SK-N-SH (cell line): ENCODE measurements around the gene BTBD10.
A peak's percentile ranks its signal among the peaks of the same experiment; 100 is the strongest.

Experiments used
- FOXJ3 ChIP-seq: sonication (generic); formaldehyde crosslinking; IDR thresholded peaks from 2 replicates; pipeline ENCODE4 v1.5.1; 2020; ENCODE audit warnings: mild to moderate bottlenecking, missing genetic modification reagents
- JUND ChIP-seq: IDR thresholded peaks from 2 replicates; pipeline ENCODE4 v1.4.0; 2012
- NFIC ChIP-seq: IDR thresholded peaks from 2 replicates; pipeline ENCODE4 v1.4.0; 2012; ENCODE audit warnings: borderline replicate concordance
- POLR2AphosphoS5 ChIP-seq: IDR thresholded peaks from 2 replicates; pipeline ENCODE4 v1.6.1; 2012; ENCODE audit warnings: low read depth, low read length
- RAD21 ChIP-seq: IDR thresholded peaks from 2 replicates; pipeline ENCODE4 v1.6.1; 2012; ENCODE audit warnings: mild to moderate bottlenecking, low read length
- SMC3 ChIP-seq: IDR thresholded peaks from 2 replicates; pipeline ENCODE4 v1.6.1; 2012; ENCODE audit warnings: low read depth, low read length, improper control_type of control experiment
- TAF1 ChIP-seq: IDR thresholded peaks from 2 replicates; pipeline ENCODE4 v1.6.1; 2012; ENCODE audit warnings: low read depth, mild to moderate bottlenecking, low read length, moderate library complexity, borderline replicate concordance
- TF ChIP-seq, protein P1 (sequence below): fragments of 200-600 bp; sonication (generic); IDR thresholded peaks from 2 replicates; pipeline ENCODE4 v1.6.1; 2017; ENCODE audit warnings: antibody characterized with exemption, mild to moderate bottlenecking, moderate library complexity
- TF ChIP-seq, protein P2 (sequence below): IDR thresholded peaks from 2 replicates; pipeline ENCODE4 v1.4.0; 2012; ENCODE audit warnings: low read depth, borderline replicate concordance
- TF ChIP-seq, protein P3 (sequence below): fragments of 150-350 bp; IDR thresholded peaks from 2 replicates; pipeline ENCODE4 v1.6.1; 2017; ENCODE audit warnings: antibody characterized with exemption, low read length, low read depth, borderline replicate concordance
- TF ChIP-seq, protein P4 (sequence below): IDR thresholded peaks from 2 replicates; pipeline ENCODE4 v1.4.0; 2012; ENCODE audit warnings: low read depth
- TF ChIP-seq, protein P5 (sequence below): IDR thresholded peaks from 2 replicates; pipeline ENCODE4 v1.4.0; 2012; ENCODE audit warnings: low read depth, borderline replicate concordance
- TF ChIP-seq, protein P6 (sequence below): IDR thresholded peaks from 2 replicates; pipeline ENCODE4 v1.6.1; 2012; ENCODE audit warnings: mild to moderate bottlenecking, low read depth, low read length, moderate library complexity

DNA sequence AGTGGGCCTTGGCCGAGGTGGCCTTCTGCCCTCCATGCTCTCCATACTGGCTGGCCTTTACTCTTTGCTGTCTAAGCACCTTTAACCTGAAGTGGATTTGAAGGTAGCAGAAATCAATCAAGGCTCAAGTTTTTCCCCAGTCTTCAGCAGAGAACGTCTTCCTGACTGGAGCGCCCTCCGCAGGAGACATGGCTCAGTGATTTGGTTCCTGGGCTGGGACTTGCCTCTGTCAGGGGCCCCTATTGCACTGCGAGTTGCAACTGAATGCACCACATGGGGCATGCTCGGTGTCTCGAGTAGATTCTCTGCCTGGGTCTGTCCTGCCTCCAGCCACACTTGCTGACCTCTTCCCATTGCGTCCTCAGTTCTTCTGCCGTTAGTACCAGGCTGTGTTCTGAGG is 105.8 kb downstream of the BTBD10 start:
- TF ChIP-seq, protein P1, sequence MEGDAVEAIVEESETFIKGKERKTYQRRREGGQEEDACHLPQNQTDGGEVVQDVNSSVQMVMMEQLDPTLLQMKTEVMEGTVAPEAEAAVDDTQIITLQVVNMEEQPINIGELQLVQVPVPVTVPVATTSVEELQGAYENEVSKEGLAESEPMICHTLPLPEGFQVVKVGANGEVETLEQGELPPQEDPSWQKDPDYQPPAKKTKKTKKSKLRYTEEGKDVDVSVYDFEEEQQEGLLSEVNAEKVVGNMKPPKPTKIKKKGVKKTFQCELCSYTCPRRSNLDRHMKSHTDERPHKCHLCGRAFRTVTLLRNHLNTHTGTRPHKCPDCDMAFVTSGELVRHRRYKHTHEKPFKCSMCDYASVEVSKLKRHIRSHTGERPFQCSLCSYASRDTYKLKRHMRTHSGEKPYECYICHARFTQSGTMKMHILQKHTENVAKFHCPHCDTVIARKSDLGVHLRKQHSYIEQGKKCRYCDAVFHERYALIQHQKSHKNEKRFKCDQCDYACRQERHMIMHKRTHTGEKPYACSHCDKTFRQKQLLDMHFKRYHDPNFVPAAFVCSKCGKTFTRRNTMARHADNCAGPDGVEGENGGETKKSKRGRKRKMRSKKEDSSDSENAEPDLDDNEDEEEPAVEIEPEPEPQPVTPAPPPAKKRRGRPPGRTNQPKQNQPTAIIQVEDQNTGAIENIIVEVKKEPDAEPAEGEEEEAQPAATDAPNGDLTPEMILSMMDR = 0 out of 2 replicates have a peak, but pooled peaks have one; percentile 11
- TF ChIP-seq, protein P2, sequence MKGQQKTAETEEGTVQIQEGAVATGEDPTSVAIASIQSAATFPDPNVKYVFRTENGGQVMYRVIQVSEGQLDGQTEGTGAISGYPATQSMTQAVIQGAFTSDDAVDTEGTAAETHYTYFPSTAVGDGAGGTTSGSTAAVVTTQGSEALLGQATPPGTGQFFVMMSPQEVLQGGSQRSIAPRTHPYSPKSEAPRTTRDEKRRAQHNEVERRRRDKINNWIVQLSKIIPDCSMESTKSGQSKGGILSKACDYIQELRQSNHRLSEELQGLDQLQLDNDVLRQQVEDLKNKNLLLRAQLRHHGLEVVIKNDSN = no peak
- TF ChIP-seq NFIC (no peak), POLR2AphosphoS5 (no peak), SMC3 (no peak), FOXJ3 (CRISPR knock-in tag) (no peak), TAF1 (no peak), JUND (no peak), RAD21 (no peak)
- TF ChIP-seq, protein P3, sequence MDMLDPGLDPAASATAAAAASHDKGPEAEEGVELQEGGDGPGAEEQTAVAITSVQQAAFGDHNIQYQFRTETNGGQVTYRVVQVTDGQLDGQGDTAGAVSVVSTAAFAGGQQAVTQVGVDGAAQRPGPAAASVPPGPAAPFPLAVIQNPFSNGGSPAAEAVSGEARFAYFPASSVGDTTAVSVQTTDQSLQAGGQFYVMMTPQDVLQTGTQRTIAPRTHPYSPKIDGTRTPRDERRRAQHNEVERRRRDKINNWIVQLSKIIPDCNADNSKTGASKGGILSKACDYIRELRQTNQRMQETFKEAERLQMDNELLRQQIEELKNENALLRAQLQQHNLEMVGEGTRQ = no peak
- TF ChIP-seq, protein P4, sequence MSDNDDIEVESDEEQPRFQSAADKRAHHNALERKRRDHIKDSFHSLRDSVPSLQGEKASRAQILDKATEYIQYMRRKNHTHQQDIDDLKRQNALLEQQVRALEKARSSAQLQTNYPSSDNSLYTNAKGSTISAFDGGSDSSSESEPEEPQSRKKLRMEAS = no peak
- TF ChIP-seq, protein P5, sequence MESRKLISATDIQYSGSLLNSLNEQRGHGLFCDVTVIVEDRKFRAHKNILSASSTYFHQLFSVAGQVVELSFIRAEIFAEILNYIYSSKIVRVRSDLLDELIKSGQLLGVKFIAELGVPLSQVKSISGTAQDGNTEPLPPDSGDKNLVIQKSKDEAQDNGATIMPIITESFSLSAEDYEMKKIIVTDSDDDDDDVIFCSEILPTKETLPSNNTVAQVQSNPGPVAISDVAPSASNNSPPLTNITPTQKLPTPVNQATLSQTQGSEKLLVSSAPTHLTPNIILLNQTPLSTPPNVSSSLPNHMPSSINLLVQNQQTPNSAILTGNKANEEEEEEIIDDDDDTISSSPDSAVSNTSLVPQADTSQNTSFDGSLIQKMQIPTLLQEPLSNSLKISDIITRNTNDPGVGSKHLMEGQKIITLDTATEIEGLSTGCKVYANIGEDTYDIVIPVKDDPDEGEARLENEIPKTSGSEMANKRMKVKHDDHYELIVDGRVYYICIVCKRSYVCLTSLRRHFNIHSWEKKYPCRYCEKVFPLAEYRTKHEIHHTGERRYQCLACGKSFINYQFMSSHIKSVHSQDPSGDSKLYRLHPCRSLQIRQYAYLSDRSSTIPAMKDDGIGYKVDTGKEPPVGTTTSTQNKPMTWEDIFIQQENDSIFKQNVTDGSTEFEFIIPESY = no peak
- TF ChIP-seq, protein P6, sequence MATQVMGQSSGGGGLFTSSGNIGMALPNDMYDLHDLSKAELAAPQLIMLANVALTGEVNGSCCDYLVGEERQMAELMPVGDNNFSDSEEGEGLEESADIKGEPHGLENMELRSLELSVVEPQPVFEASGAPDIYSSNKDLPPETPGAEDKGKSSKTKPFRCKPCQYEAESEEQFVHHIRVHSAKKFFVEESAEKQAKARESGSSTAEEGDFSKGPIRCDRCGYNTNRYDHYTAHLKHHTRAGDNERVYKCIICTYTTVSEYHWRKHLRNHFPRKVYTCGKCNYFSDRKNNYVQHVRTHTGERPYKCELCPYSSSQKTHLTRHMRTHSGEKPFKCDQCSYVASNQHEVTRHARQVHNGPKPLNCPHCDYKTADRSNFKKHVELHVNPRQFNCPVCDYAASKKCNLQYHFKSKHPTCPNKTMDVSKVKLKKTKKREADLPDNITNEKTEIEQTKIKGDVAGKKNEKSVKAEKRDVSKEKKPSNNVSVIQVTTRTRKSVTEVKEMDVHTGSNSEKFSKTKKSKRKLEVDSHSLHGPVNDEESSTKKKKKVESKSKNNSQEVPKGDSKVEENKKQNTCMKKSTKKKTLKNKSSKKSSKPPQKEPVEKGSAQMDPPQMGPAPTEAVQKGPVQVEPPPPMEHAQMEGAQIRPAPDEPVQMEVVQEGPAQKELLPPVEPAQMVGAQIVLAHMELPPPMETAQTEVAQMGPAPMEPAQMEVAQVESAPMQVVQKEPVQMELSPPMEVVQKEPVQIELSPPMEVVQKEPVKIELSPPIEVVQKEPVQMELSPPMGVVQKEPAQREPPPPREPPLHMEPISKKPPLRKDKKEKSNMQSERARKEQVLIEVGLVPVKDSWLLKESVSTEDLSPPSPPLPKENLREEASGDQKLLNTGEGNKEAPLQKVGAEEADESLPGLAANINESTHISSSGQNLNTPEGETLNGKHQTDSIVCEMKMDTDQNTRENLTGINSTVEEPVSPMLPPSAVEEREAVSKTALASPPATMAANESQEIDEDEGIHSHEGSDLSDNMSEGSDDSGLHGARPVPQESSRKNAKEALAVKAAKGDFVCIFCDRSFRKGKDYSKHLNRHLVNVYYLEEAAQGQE = no peak
